H1 (cell line): ENCODE results near the gene AGR3. TPM values are rescaled to one million over a fixed set of nuclear protein-coding genes. Genes with fewer than 3 reads are reported as not detected.

Source experiments
- CHD7 ChIP-seq: fragments of 300-600 bp; sonication (generic); IDR thresholded peaks from 2 replicates; pipeline ENCODE4 v1.7.1; 2012; ENCODE audit warnings: low read length, moderate library complexity, mild to moderate bottlenecking, inconsistent platforms; ENCODE audit not compliant: insufficient replicate concordance
- EP300 ChIP-seq, 2 experiments: IDR thresholded peaks; 1 replicate in 1 of 2; 2 replicates in 1 of 2; pipeline ENCODE4 v1.6.1; 2011 to 2012; ENCODE audit warnings: low read depth in 2 of 2, low read length in 2 of 2, mild to moderate bottlenecking in 2 of 2, borderline replicate concordance in 1 of 2, inconsistent platforms in 1 of 2, moderate library complexity in 1 of 2
- SIN3A ChIP-seq, 2 experiments: IDR thresholded peaks in 1 of 2; conservative IDR thresholded peaks in 1 of 2; 2 replicates each; pipeline ENCODE4 v1.6.1; 2011 to 2012; ENCODE audit warnings: low read length in 2 of 2, improper control_type of control experiment in 1 of 2, low read depth in 1 of 2, mild to moderate bottlenecking in 1 of 2
- SP4 ChIP-seq: IDR thresholded peaks from 2 replicates; pipeline ENCODE4 v1.6.1; 2012; ENCODE audit warnings: low read length, inconsistent platforms
- polyA plus RNA-seq, 7 experiments: library from polyadenylated mRNA; depleted of rRNA in 3 of 7; stranded (reverse) in 5 of 7; unstranded in 2 of 7; fragments of >200 nt in 5 of 7; fragments of 200-250 nt in 2 of 7; gene quantifications; 1 replicate in 5 of 7; 2 replicates in 1 of 7; 4 replicates in 1 of 7; pipeline versions ENCODE4 v1.2.1 to v1.2.3, GENCODE V29; 2011 to 2013; ENCODE audit warnings: missing spikeins in 2 of 7, mixed read lengths in 2 of 7
- total RNA-seq: library from RNA; stranded (reverse); fragmentation: NEBNext Ultra II Directional; extraction: Animal tissue kit (Norgen Biotek cat#: 25700); gene quantifications from 2 replicates; pipeline ENCODE4 v1.2.1, GENCODE V29; 2021

The AGR3 gene
- total and polyA plus RNA-seq, 2 of the 8 experiments (the other 6 are each of a cell fraction or from before 2014, with no cell fraction given) = not detected

GRCh38 chr7:16905300-16906044 lies 23.7 kb upstream of the AGR3 start (continued):
- TF ChIP-seq EP300 (IDR thresholded peaks at IDR 0.05; ENCODE audit: borderline replicate concordance in 1 of 2, low read depth in 2 of 2, low read length in 2 of 2) = no peak
- no peak for TF ChIP-seq SIN3A (conservative IDR thresholded peaks at IDR 0.05 in 1 of 2, IDR thresholded peaks at IDR 0.05 in 1 of 2; ENCODE audit: low read depth in 1 of 2, low read length in 2 of 2)
- TF ChIP-seq CHD7 = no peak
- no peak for TF ChIP-seq SP4
- TF ChIP-seq, all 59 proteins: peak for 2
